GM12878 (cell line): ENCODE results near the gene MORC4.

Experiments
- BHLHE40 ChIP-seq, 2 experiments: fragments of 450-650 bp in 1 of 2; IDR thresholded peaks; 2 replicates each; pipeline ENCODE4 v1.6.1; 2011 to 2017; ENCODE audit warnings: low read depth in 2 of 2, borderline replicate concordance in 1 of 2, improper control_type of control experiment in 1 of 2, low read length in 1 of 2, mild to moderate bottlenecking in 1 of 2
- CBX5 ChIP-seq: sonication (generic); IDR thresholded peaks from 2 replicates; pipeline ENCODE4 v1.6.1; 2016; ENCODE audit warnings: low read depth, moderate library complexity, mild to moderate bottlenecking, inconsistent platforms
- FOS ChIP-seq: IDR thresholded peaks from 3 replicates; pipeline ENCODE4 v1.6.1; 2011; ENCODE audit warnings: borderline replicate concordance; ENCODE audit not compliant: insufficient read length; ENCODE audit errors: extremely low read depth
- RAD21 ChIP-seq: IDR thresholded peaks from 2 replicates; pipeline ENCODE4 v1.6.1; 2011; ENCODE audit warnings: mild to moderate bottlenecking, low read depth, low read length, moderate library complexity; ENCODE audit not compliant: insufficient read depth
- SIN3A ChIP-seq: IDR thresholded peaks from 2 replicates; pipeline ENCODE4 v1.6.1; 2012; ENCODE audit warnings: low read depth, low read length, improper control_type of control experiment
- STAT3 ChIP-seq: IDR thresholded peaks from 2 replicates; pipeline ENCODE4 v1.6.1; 2011; ENCODE audit warnings: low read depth, low read length, improper control_type of control experiment
- TF ChIP-seq, protein P1 (sequence below): IDR thresholded peaks from 2 replicates; pipeline ENCODE4 v1.6.1; 2012; ENCODE audit warnings: low read depth, low read length, improper control_type of control experiment
- TF ChIP-seq, protein P2 (sequence below): IDR thresholded peaks from 2 replicates; pipeline ENCODE4 v1.6.1; 2011; ENCODE audit warnings: mild to moderate bottlenecking, low read depth, low read length, moderate library complexity; ENCODE audit not compliant: insufficient replicate concordance

DNA sequence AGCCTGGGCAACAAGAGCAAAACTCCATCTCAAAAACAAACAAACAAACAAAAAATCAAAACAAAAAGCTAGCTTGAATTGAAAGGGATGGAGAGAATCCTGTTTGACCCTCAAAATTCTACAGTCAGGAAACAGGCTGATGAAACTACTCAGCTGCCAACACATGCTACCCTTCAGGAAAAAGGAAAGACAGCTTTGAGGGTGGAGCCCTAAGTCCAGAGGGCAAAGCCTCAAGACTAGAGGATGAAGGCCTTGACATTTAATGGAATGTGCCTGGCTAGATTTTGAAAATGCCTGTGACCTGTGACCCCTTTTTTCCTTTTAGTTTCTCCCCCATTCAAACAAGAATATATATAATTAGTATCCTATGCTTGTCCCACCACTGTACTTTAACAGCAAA, 27.1 kb downstream of the MORC4 start:
- TF ChIP-seq FOS (no peak), CBX5 (no peak), BHLHE40 (IDR thresholded peaks at IDR 0.05; ENCODE audit: borderline replicate concordance in 1 of 2, low read depth in 2 of 2, low read length in 1 of 2) (no peak), STAT3 (no peak), RAD21 (no peak), SIN3A (no peak)
- TF ChIP-seq, protein P1, sequence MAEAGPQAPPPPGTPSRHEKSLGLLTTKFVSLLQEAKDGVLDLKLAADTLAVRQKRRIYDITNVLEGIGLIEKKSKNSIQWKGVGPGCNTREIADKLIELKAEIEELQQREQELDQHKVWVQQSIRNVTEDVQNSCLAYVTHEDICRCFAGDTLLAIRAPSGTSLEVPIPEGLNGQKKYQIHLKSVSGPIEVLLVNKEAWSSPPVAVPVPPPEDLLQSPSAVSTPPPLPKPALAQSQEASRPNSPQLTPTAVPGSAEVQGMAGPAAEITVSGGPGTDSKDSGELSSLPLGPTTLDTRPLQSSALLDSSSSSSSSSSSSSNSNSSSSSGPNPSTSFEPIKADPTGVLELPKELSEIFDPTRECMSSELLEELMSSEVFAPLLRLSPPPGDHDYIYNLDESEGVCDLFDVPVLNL, result no peak
- TF ChIP-seq, protein P2, sequence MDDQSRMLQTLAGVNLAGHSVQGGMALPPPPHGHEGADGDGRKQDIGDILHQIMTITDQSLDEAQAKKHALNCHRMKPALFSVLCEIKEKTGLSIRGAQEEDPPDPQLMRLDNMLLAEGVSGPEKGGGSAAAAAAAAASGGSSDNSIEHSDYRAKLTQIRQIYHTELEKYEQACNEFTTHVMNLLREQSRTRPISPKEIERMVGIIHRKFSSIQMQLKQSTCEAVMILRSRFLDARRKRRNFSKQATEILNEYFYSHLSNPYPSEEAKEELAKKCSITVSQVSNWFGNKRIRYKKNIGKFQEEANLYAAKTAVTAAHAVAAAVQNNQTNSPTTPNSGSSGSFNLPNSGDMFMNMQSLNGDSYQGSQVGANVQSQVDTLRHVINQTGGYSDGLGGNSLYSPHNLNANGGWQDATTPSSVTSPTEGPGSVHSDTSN, result no peak
